ENCODE results near the gene SRP68.

SRP68 gene

DNA sequence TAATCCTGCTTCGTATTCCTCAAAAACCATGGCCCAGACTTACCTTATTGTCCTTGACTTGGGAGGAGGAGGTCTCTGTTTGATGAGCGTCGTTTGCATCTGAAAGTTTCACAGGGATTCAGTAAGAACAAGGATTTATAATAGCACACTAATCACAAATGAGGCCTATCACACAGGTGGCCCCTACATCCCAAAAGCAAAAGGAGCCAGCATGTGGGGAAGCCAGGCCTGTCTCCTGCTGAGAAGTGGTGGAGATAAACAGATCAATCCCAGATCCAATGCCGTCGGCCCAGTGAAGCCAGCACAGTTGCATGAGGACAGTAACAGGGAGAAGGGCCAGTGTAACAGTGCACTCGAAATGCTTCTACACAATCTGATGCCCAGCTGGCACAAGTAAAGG lies 31.9 kb downstream of the SRP68 start:
- Histone ChIP-seq H3K79me2 (ENCODE audit: insufficient read depth, low read length) (no peaks in the 10 kb centered on the region), H3K4me2 (ENCODE audit: low read length) (no peak overlapping the region), H4K20me1 (ENCODE audit: insufficient read depth, low read length) (no peaks in the 10 kb centered on the region), H2AFZ (ENCODE audit: low read length) (no peak overlapping the region), H3K27ac (ENCODE audit: low read depth, low read length, poor library complexity, severe bottlenecking) (no peak overlapping the region), H3K9ac (ENCODE audit: low read length) (no peak overlapping the region), H3K36me3 (ENCODE audit: insufficient read depth, low read length) (peaks cover 64% of the 10 kb centered on the region), H3K4me1 (ENCODE audit: insufficient read depth, low read length, severe bottlenecking) (no peaks in the 10 kb centered on the region), H3K9me3 (ENCODE audit: low read length) (no peaks in the 10 kb centered on the region), H3K27me3 (ENCODE audit: insufficient read depth, low read length) (no peaks in the 10 kb centered on the region), H3F3A (ENCODE audit: insufficient read depth, low read length) (no peaks in the 10 kb centered on the region), H3K9me2 (ENCODE audit: low read depth, low read length) (no peaks in the 10 kb centered on the region), H3K4me3 (ENCODE audit: low read depth, low read length, poor library complexity, severe bottlenecking) (no peak overlapping the region)
- TF ChIP-seq CTCF (IDR thresholded peaks at IDR 0.05; ENCODE audit: low read length) = no peak
- TF ChIP-seq EZH2 (IDR thresholded peaks at IDR 0.05; ENCODE audit: borderline replicate concordance, low read length) = no peak

DNA sequence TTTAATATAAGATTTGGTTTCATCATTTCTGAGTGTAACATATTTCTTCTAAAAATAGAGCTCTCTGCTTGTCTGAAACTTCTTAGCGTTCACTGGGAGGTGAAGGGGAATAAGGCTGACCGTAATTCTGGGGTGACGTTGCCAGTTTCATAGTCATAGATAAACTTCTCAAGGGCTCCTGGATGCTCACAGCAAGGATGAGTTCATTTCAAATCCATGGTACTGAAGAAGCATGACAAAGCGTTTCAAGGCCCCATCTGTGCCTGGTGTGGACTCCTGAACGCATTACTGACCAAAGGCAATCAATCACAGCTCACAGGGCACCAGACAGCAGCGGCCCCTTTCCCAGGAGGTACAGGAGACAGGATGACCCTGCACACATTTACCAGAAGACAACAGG lies 33.2 kb downstream of the SRP68 start:
- TF ChIP-seq EZH2 (IDR thresholded peaks at IDR 0.05; ENCODE audit: borderline replicate concordance, low read length) = no peak

GRCh38 chr17:76038050-76038449 lies 34.3 kb downstream of the SRP68 start:
- Histone ChIP-seq H3F3A (ENCODE audit: insufficient read depth, low read length) (no peaks in the 10 kb centered on the region), H3K36me3 (ENCODE audit: insufficient read depth, low read length) (peaks cover 41% of the 10 kb centered on the region), H3K4me2 (ENCODE audit: low read length) (no peak overlapping the region), H3K79me2 (ENCODE audit: insufficient read depth, low read length) (no peaks in the 10 kb centered on the region), H3K9ac (ENCODE audit: low read length) (no peak overlapping the region), H3K9me3 (ENCODE audit: low read length) (no peaks in the 10 kb centered on the region), H3K4me3 (ENCODE audit: low read depth, low read length, poor library complexity, severe bottlenecking) (no peak overlapping the region), H2AFZ (ENCODE audit: low read length) (no peak overlapping the region), H3K4me1 (ENCODE audit: insufficient read depth, low read length, severe bottlenecking) (no peaks in the 10 kb centered on the region), H3K27me3 (ENCODE audit: insufficient read depth, low read length) (no peaks in the 10 kb centered on the region), H3K9me2 (ENCODE audit: low read depth, low read length) (no peaks in the 10 kb centered on the region), H4K20me1 (ENCODE audit: insufficient read depth, low read length) (no peaks in the 10 kb centered on the region), H3K27ac (ENCODE audit: low read depth, low read length, poor library complexity, severe bottlenecking) (no peak overlapping the region)
- no peak for TF ChIP-seq EZH2 (IDR thresholded peaks at IDR 0.05; ENCODE audit: borderline replicate concordance, low read length)
- TF ChIP-seq CTCF (IDR thresholded peaks at IDR 0.05; ENCODE audit: low read length) = no peak

More for the DNA sequence above, 33.2 kb downstream of the SRP68 start:
- no peaks in the 10 kb centered on the region for H3K79me2 ChIP-seq (ENCODE audit: insufficient read depth, low read length)
- no peaks in the 10 kb centered on the region for H3K9me2 ChIP-seq (ENCODE audit: low read depth, low read length)
- H3K4me2 ChIP-seq (ENCODE audit: low read length) = no peak overlapping the region
- H2AFZ ChIP-seq (ENCODE audit: low read length) = no peak overlapping the region
- no peaks in the 10 kb centered on the region for H3K9me3 ChIP-seq (ENCODE audit: low read length)
- H4K20me1 ChIP-seq (ENCODE audit: insufficient read depth, low read length) = no peaks in the 10 kb centered on the region
- no peaks in the 10 kb centered on the region for H3F3A ChIP-seq (ENCODE audit: insufficient read depth, low read length)
- H3K27me3 ChIP-seq (ENCODE audit: insufficient read depth, low read length) = no peaks in the 10 kb centered on the region
- H3K27ac ChIP-seq (ENCODE audit: low read depth, low read length, poor library complexity, severe bottlenecking) = no peak overlapping the region
- H3K9ac ChIP-seq (ENCODE audit: low read length) = no peak overlapping the region
- H3K4me1 ChIP-seq (ENCODE audit: insufficient read depth, low read length, severe bottlenecking) = no peaks in the 10 kb centered on the region
- H3K4me3 ChIP-seq (ENCODE audit: low read depth, low read length, poor library complexity, severe bottlenecking) = no peak overlapping the region
- H3K36me3 ChIP-seq (ENCODE audit: insufficient read depth, low read length) = peaks cover 51% of the 10 kb centered on the region

- Histone ChIP-seq H3K9me3 (ENCODE audit: low read length) (no peaks in the 10 kb centered on the region), H3K4me3 (ENCODE audit: low read depth, low read length, poor library complexity, severe bottlenecking) (no peak overlapping the region), H3F3A (ENCODE audit: insufficient read depth, low read length) (no peaks in the 10 kb centered on the region), H3K27ac (ENCODE audit: low read depth, low read length, poor library complexity, severe bottlenecking) (no peak overlapping the region), H3K9ac (ENCODE audit: low read length) (no peak overlapping the region), H2AFZ (ENCODE audit: low read length) (no peak overlapping the region), H3K9me2 (ENCODE audit: low read depth, low read length) (no peaks in the 10 kb centered on the region), H3K4me1 (ENCODE audit: insufficient read depth, low read length, severe bottlenecking) (no peaks in the 10 kb centered on the region), H3K79me2 (ENCODE audit: insufficient read depth, low read length) (no peaks in the 10 kb centered on the region), H3K4me2 (ENCODE audit: low read length) (no peak overlapping the region), H4K20me1 (ENCODE audit: insufficient read depth, low read length) (no peaks in the 10 kb centered on the region), H3K27me3 (ENCODE audit: insufficient read depth, low read length) (no peaks in the 10 kb centered on the region), H3K36me3 (ENCODE audit: insufficient read depth, low read length) (peaks cover 35% of the 10 kb centered on the region)
- no peak for TF ChIP-seq EZH2 (IDR thresholded peaks at IDR 0.05; ENCODE audit: borderline replicate concordance, low read length)
- TF ChIP-seq CTCF (IDR thresholded peaks at IDR 0.05; ENCODE audit: low read length) = no peak
These were observed 35.6 kb downstream of the SRP68 start for GRCh38 chr17:76036497-76037261.
